ENCODE data around the gene LSR.
A peak's percentile ranks its signal among the peaks of the same experiment; 100 is the strongest.

The LSR gene

DNA sequence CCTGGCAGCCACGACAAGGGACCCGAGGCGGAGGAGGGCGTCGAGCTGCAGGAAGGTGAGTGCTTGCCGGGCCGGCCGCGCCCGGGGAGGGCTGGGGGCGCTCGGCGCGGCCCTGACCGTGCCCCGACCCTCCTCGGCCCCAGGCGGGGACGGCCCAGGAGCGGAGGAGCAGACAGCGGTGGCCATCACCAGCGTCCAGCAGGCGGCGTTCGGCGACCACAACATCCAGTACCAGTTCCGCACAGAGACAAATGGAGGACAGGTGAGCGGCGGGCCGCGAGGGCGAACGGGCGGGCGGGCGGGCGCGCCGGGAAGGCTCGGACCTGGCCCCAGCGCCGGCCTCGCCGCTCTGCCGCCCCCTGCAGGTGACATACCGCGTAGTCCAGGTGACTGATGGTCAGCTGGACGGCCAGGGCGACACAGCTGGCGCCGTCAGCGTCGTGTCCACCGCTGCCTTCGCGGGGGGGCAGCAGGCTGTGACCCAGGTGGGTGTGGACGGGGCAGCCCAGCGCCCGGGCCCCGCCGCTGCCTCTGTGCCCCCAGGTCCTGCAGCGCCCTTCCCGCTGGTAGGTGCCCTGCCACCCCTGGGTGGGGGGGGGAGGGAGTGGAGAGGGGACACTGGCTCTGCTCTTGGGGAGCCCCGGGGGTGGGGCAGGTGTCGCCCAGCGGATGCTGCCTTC lies 20.8 kb downstream of the LSR start (continued):
- TF ChIP-seq ZNF24 (tag by site-specific recombination; IDR thresholded peaks at IDR 0.05) (0 out of 2 replicates have a peak, but pooled peaks have one; percentile 29), ZFHX2 (tag by site-specific recombination; conservative IDR thresholded peaks at IDR 0.05) (peak; percentile 74), ZNF623 (tag by site-specific recombination; IDR thresholded peaks at IDR 0.05) (no peak), ZNF157 (tag by site-specific recombination; IDR thresholded peaks at IDR 0.05) (no peak), SP2 (tag by site-specific recombination; IDR thresholded peaks at IDR 0.05) (0 out of 2 replicates have a peak, but pooled peaks have one; percentile 10), ZNF398 (tag by site-specific recombination; IDR thresholded peaks at IDR 0.05) (peak; percentile 73), KLF9 (tag by site-specific recombination; IDR thresholded peaks at IDR 0.05; ENCODE audit: low read depth) (peak; percentile 67), ZNF76 (tag by site-specific recombination; IDR thresholded peaks at IDR 0.05; ENCODE audit: borderline replicate concordance, low read depth) (peak; percentile 81), ZNF423 (tag by site-specific recombination; IDR thresholded peaks at IDR 0.05) (peak; percentile 100), ZNF777 (tag by site-specific recombination; IDR thresholded peaks at IDR 0.05; ENCODE audit: borderline replicate concordance) (peak; percentile 75; the same call in 1 of the 2 replicates), ZNF530 (tag by site-specific recombination; IDR thresholded peaks at IDR 0.05; ENCODE audit: low read depth) (no peak), ELK4 (IDR thresholded peaks at IDR 0.05; ENCODE audit: borderline replicate concordance, low read depth, low read length) (no peak), ZBTB7A (tag by site-specific recombination; IDR thresholded peaks at IDR 0.05; ENCODE audit: low read depth) (peak; percentile 59; the same call in 1 of the 2 replicates), ZNF629 (tag by site-specific recombination; IDR thresholded peaks at IDR 0.05) (0 out of 2 replicates have a peak, but pooled peaks have one; percentile 25), KLF16 (tag by site-specific recombination; IDR thresholded peaks at IDR 0.05) (peak; percentile 48; the same call in 1 of the 2 replicates), ZNF341 (tag by site-specific recombination; IDR thresholded peaks at IDR 0.05; ENCODE audit: low read depth) (peak; percentile 64), ZNF133 (tag by site-specific recombination; IDR thresholded peaks at IDR 0.05) (no peak), ZBTB26 (tag by site-specific recombination; optimal IDR thresholded peaks at IDR 0.05) (peak; percentile 75), SP7 (tag by site-specific recombination; IDR thresholded peaks at IDR 0.05) (peak; percentile 59), HIC1 (tag by site-specific recombination; IDR thresholded peaks at IDR 0.05) (peak; percentile 98), ZNF792 (tag by site-specific recombination; IDR thresholded peaks at IDR 0.05) (no peak), HOXA7 (CRISPR knock-in tag; IDR thresholded peaks at IDR 0.05; ENCODE audit: borderline replicate concordance) (no peak), ZNF248 (tag by site-specific recombination; IDR thresholded peaks at IDR 0.05) (no peak), ZFP37 (tag by site-specific recombination; IDR thresholded peaks at IDR 0.05) (0 out of 2 replicates have a peak, but pooled peaks have one; percentile 45)
- TF ChIP-seq, protein P1, sequence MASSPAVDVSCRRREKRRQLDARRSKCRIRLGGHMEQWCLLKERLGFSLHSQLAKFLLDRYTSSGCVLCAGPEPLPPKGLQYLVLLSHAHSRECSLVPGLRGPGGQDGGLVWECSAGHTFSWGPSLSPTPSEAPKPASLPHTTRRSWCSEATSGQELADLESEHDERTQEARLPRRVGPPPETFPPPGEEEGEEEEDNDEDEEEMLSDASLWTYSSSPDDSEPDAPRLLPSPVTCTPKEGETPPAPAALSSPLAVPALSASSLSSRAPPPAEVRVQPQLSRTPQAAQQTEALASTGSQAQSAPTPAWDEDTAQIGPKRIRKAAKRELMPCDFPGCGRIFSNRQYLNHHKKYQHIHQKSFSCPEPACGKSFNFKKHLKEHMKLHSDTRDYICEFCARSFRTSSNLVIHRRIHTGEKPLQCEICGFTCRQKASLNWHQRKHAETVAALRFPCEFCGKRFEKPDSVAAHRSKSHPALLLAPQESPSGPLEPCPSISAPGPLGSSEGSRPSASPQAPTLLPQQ (tag by site-specific recombination; IDR thresholded peaks at IDR 0.05) = peak; percentile 63; the same call in 1 of the 2 replicates
- TF ChIP-seq, protein P2, sequence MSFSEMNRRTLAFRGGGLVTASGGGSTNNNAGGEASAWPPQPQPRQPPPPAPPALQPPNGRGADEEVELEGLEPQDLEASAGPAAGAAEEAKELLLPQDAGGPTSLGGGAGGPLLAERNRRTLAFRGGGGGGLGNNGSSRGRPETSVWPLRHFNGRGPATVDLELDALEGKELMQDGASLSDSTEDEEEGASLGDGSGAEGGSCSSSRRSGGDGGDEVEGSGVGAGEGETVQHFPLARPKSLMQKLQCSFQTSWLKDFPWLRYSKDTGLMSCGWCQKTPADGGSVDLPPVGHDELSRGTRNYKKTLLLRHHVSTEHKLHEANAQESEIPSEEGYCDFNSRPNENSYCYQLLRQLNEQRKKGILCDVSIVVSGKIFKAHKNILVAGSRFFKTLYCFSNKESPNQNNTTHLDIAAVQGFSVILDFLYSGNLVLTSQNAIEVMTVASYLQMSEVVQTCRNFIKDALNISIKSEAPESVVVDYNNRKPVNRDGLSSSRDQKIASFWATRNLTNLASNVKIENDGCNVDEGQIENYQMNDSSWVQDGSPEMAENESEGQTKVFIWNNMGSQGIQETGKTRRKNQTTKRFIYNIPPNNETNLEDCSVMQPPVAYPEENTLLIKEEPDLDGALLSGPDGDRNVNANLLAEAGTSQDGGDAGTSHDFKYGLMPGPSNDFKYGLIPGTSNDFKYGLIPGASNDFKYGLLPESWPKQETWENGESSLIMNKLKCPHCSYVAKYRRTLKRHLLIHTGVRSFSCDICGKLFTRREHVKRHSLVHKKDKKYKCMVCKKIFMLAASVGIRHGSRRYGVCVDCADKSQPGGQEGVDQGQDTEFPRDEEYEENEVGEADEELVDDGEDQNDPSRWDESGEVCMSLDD (tag by site-specific recombination; IDR thresholded peaks at IDR 0.05) = peak; percentile 75
- TF ChIP-seq, protein P3, sequence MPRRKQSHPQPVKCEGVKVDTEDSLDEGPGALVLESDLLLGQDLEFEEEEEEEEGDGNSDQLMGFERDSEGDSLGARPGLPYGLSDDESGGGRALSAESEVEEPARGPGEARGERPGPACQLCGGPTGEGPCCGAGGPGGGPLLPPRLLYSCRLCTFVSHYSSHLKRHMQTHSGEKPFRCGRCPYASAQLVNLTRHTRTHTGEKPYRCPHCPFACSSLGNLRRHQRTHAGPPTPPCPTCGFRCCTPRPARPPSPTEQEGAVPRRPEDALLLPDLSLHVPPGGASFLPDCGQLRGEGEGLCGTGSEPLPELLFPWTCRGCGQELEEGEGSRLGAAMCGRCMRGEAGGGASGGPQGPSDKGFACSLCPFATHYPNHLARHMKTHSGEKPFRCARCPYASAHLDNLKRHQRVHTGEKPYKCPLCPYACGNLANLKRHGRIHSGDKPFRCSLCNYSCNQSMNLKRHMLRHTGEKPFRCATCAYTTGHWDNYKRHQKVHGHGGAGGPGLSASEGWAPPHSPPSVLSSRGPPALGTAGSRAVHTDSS (tag by site-specific recombination; IDR thresholded peaks at IDR 0.05) = 0 out of 2 replicates have a peak, but pooled peaks have one; percentile 23
